CD4-positive, alpha-beta T cell treated with Interleukin-15 for 1 hour (primary cell): ENCODE data around the gene OTULINL.
A peak's percentile ranks its signal among the peaks of the same experiment; 100 is the strongest.
"Not testable (repeated sequence)": the region's sequence is repeated elsewhere in the genome, so short reads cannot be mapped to it uniquely, and the experiment has no call there.

Experiments used
- DNase-seq: peaks from one replicate; pipeline ENCODE4 v3.0.0-alpha.2; 2020

The OTULINL gene

GRCh38 chr5:14581106-14581890 lies at the start of gene OTULINL:
TSS of gene OTULINL (plus strand) at chr5:14581792. CDS start at chr5:14581895, 103 bp downstream.
- DNase-seq, result peak; percentile 86

GRCh38 chr5:14532180-14532579 lies 49.4 kb upstream of the OTULINL start:
- DNase-seq, result no peak

GRCh38 chr5:14534773-14535172 lies 46.8 kb upstream of the OTULINL start:
- DNase-seq, result no peak

DNA sequence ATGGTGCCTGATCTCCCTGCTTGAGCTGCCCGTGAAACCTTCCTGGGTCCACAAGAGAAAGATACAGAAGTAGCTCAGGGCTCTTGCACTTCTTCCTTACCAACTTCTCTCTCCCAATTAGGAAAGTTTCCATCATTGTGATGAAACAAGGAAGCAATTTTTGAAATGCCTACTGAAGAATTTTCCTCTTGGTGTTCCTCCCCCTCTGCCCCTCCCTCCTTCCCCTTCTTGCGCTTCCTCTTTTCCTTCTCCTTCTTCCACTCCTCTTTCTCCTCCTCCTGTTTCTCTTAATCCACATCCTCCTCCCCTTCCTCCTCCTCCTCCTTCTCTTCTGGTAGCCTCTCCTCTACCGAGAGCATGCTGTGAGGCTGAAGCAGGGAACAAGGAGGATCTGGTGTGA lies 36.3 kb upstream of the OTULINL start:
- no peak for DNase-seq

GRCh38 chr5:14545862-14546261 lies 35.7 kb upstream of the OTULINL start:
- DNase-seq, result no peak

DNA sequence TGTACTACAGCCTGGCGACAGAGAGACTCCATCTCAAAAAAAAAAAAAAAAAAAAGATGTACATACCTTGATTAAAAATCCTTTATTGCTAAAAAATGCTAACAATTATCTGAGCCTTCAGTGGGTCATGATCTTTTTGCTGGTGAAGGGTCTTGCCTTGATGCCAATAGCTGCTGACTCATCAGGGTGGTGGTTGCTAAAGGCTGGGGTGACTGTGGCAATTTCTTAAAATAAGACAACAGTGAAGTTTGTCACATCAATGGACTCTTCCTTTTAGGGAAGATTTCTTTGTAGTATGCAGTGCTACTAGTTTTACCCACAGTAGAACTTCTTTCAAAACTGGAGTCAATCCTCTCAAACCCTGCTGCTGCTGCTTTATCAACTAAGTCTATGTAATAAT lies 33.9 kb upstream of the OTULINL start:
- DNase-seq, result no peak

GRCh38 chr5:14551211-14551610 lies 30.4 kb upstream of the OTULINL start:
- DNase-seq, result no peak

DNA sequence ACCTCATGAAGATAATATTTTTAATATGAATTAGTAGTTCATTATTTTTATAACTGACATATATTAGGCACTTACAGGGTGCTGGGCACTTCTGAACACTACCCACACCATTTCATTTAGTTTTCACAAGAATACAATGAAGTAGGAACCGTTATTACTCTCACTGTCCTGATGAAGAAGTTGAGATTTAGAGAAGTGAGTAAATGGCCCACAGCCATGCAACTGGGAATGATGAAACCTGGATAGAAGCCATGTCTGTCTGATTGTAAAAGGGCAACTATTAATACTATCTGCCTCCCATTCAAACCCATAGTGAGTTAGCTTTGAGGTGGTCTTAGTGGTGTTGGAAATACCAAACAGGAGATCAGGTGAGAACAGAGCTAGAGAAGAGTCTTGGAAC lies 29.6 kb upstream of the OTULINL start:
- no peak for DNase-seq

- not testable (repeated sequence) for DNase-seq
Observed at GRCh38 chr5:14554288-14554687, 27.3 kb upstream of the OTULINL start.

- DNase-seq, result no peak
Observed at GRCh38 chr5:14556015-14556414, 25.6 kb upstream of the OTULINL start.

- no peak for DNase-seq
Observed at GRCh38 chr5:14557203-14557770, 24.3 kb upstream of the OTULINL start.

- DNase-seq, result no peak
Observed at GRCh38 chr5:14557791-14558415, 23.7 kb upstream of the OTULINL start.

- no peak for DNase-seq
Observed at GRCh38 chr5:14560091-14560595, 21.4 kb upstream of the OTULINL start.

DNA sequence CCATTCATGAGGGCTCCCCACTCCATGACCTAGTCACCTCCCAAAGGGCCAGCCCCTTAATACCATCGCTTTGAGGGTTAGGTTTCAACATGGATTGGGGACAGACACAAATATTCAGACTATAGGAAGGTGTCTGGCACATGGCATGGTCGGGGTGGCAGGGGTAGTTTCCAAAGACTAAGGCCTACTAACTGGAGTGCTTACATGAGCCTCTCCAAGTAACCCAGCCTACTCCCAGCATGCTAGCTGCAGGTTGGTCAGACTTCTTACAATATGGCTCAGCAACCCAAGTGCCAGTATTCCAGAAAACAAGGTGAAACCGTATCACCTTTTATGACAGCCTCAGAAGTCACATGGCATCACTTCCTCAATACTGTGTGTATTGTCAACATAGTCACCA lies 19.9 kb upstream of the OTULINL start:
- DNase-seq, result no peak

DNA sequence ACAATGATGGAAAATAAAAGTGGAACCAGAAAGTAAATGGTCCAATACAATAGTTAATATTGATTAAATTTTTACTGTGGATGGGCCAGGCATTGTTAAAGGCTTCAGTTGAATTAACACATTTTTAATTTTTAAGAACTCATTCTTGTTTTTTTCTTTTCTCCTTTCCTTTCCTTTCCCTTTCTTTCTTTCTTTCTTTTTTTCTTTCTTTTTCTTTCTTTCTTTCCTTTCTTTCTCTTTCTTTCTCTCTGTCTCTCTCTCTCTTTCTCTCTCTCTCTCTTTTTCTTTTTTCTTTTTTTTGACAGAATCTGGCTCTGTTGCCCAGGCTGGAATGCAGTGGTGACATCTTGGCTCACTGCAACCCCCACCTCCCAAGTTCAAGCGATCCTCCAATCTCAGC lies 13.3 kb upstream of the OTULINL start:
- no peak for DNase-seq

DNA sequence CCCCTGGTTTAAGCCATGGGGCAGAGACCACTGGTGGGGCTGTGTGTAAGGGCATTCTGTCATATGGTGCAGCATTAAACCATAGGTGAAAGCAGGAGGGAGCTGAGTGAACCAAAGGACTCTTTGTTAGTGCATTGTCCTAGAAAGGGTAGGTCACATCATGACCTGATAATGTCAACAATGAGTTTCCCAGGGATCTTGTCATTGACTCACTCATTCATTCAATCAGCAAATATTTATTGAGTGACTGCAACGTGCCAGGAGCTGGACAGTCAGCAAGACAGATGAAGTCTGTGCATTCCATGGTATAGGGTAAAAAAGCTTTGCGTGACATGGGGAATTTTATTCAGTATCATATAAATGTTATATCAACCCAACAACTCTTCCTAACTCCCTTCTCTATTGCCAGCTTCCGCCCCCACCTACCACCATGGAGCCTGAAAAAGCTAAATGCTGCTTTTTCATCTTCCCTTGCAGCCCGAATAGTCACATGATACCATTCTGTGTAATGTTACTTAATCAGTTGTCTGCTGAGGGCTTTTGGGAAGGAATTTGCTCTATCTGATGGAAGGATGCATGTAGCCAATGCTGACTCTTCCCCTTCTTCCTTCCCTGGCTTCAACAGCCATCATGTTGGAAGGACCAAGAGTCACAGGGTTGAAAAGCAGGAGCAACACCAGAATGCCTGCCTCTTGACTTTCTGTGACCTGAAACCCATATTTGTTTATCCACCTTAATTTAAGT lies 11.5 kb upstream of the OTULINL start:
- no peak for DNase-seq

DNA sequence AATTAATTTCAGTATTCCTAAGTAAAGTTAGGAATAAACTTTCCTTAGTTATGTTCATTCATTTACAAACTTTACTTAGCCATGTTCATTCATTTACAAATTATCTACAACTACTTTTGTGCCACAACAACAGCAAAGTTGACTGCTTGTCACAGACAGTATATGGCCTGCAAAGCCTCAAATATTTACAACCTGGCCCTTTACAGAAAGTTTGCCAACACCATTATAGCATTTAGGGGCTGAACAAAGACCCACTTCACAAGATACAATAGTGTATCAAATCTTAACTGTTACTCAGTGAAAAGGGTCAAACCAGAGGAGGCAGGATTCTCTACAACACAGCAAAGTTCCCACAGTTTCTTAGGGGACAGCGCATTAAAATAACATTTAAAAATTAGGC lies 9.7 kb upstream of the OTULINL start:
- DNase-seq, result no peak

DNA sequence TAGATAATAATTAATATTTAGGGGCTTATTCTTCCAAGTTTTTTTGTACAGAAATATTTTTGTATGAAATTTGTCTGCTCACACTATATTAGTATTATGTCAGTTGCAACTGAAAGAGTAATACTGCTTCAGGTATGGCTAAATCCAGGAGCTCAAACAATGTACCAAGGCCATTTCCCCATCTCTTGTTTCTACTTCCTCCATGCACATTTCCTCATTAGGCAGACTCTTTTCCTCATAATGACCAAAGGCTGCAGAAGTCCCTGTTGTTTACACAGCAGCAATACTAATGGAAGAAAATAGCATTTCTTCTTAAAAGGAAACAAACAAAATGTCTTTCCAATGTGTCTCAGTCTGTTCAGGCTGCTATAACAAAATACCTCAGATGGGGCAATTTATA lies 9.2 kb upstream of the OTULINL start:
- DNase-seq, result no peak

GRCh38 chr5:14572836-14573235 lies 8.8 kb upstream of the OTULINL start:
- no peak for DNase-seq

GRCh38 chr5:14574096-14574495 lies 7.5 kb upstream of the OTULINL start:
- DNase-seq, result no peak

DNA sequence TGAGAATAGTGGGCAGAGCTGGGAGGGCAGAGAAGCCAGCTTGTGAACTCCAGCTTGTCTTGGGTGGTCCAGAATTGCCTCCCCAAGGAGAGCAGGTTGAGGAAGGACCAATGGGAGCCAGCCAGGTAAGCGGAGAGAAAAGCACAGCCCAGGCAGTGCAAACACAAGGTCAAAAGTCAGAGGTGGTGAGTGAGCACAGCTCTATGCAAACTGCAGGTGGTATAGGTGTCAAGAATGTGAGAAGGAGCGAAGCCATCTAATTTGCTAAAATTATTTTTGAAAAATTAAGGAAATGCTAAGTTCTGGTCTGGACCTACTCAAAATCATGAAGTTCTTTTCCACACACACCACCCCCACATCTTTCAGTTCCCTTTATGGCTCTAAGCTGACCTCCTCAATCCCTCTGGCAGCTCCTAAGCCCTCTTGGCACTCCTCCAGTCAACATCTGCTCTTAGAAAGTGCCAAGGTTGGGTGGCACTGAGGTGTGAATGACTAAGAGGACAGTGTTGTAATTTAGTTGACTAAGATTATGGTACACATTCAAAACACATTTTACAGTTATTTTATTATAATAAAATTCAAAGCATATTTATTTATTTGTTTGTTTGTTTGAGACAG lies 6.6 kb upstream of the OTULINL start:
- DNase-seq, result peak; percentile 49

DNA sequence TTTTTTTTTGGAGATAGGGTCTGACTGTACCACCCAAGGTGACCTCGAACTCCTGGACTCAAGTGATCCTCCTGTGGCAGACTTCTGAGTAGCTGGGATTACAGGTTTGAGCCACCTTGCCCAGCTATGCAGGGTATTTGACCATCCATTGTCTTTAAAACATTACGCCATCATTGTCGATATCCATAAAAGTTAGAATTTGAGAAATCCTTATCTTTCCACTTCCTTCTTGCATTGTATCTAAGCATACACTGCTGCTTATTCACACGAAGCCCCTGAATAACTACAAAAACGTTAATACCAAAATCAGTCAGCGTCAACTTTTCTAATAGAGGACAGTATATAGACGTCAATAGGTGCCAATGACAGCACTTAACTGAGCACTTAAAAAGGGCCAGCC lies 5.4 kb upstream of the OTULINL start:
- no peak for DNase-seq
